Hematopoietic multipotent progenitor cell treated with erythropoietin and hydrocortisone succinate and interleukin-3 and kit ligand, for 6 days (in vitro differentiated cells): Measurements from ENCODE around the gene HTT.
A peak's percentile ranks its signal among the peaks of the same experiment; 100 is the strongest.

Source experiments
- DNase-seq: peaks from one replicate; pipeline ENCODE4 v3.0.0-alpha.2; 2015

The HTT gene

GRCh38 chr4:3205995-3206394, 131.5 kb downstream of the HTT start:
- no peak for DNase-seq

- no peak for DNase-seq
Measured at GRCh38 chr4:3206439-3207100, 132.1 kb downstream of the HTT start.

DNA sequence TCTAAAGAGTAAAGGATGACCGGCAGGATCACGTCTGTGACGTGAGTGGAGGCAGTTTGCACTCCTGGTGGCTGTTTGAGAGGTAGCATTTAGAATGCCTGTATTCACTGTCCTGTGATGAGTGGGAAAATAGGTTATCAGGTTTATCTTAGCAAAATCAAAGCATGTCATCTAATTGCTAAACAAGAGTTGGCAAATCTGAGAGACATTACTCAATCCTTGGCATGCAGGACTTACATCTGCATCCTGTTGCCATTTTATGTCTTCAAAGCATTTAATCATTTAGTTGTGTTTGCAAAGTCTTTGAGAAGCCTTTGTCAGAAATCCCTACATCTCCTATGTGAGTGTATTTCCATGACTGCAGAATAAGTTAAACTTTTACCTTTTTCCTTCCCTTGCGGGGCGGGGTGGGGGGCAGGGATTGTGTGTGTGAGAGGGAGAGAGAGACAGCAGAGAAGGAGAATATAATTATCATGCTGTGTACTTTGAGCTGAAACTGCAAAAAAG, 133.1 kb downstream of the HTT start:
- DNase-seq: peak; percentile 67

DNA sequence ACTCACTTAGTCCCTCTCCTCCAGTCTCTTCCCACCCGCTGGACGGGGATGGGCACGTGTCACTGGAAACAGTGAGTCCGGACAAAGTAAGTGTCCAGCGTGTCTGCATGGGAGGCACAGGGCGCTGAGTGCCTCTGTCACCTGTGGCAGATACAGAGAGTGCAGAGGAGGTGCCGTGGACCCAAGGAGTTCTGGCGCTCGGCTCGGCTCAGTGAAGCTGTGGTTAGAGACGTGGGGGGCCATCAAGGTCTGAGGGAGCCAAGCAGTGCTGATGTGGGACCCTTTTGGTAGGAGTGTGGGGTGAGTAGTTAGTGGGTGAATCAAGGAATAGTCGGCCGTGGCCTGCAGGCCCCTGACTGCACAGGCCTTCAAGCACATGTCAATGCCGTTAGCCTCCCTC, 134.3 kb downstream of the HTT start:
- no peak for DNase-seq

GRCh38 chr4:3209551-3210325, 135.3 kb downstream of the HTT start:
- DNase-seq: no peak

DNA sequence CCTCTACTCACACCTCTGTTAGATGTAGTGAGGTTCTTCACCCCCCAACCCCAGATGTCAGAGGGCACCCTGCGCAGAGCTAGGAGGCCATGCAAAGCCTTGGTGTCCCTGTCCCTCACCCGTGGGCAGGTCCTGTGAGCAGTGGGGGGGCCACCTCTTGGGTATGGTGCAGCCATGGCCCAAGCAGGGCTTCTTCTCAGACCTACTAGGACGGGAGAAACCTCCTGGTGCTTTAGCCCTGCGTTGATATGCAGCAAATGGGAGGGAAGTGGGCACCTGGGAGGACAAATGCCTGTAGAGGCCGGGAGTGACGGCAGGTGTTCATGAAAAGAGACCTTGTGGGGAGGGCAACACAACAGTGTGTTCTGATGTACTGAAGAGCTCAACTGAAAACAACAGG, 136.0 kb downstream of the HTT start:
- no peak for DNase-seq

DNA sequence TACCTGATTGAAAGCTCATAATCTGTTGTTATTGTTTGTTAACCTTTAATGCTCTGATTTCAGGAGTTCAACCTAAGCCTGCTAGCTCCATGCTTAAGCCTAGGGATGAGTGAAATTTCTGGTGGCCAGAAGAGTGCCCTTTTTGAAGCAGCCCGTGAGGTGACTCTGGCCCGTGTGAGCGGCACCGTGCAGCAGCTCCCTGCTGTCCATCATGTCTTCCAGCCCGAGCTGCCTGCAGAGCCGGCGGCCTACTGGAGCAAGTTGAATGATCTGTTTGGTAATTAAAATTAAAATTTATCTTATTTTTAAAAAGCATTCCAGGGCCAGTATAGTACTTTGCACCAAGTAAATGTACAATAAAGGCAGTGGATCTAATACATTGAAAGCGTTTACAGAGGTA, 137.4 kb downstream of the HTT start:
- no peak for DNase-seq

- no peak for DNase-seq
Measured at GRCh38 chr4:3212391-3213105, 138.1 kb downstream of the HTT start.

GRCh38 chr4:3213106-3213425, 138.6 kb downstream of the HTT start:
- DNase-seq: no peak

- DNase-seq: no peak
Measured at GRCh38 chr4:3213661-3214250, 139.3 kb downstream of the HTT start.

DNA sequence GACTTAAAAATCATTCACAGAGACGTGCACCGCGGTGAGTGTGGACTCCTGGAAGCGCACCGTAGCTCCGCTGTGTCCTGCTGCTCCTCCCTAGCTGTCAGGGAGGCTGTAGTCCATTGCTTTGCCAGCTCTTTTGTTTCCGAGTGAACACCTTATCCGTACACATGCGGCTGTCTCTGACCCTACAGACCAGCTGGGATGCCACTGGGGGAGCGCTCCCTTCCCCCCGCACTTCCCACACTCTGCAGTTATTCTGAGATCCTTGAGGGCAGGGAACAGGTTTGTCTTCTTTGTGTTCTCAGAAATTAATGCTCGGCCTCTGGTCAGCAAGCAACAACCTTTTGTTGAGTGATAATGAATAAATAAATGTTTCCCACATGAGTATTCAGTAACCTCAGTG, 140.8 kb downstream of the HTT start:
- no peak for DNase-seq

- DNase-seq: no peak
Measured at GRCh38 chr4:3215733-3216132, 141.3 kb downstream of the HTT start.

DNA sequence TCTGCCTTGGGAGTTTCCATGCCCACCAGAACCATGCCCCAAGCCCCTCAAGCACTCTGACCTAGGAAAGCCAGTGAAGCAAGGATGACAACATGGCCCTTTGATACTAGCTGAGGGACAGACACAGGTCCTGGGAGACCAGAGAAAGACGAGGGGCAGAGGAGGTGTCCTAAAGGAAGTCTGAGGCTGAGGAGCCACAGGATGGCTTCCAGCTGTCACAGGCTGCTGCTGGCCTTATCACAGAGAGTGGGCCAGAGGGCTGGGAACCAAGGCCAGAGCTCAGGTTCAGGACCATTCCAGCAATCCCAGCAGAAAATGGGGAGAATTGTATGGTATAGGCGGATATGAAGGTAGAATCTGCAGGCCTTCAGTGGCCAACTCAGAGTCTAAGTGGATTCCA, 142.8 kb downstream of the HTT start:
- no peak for DNase-seq

DNA sequence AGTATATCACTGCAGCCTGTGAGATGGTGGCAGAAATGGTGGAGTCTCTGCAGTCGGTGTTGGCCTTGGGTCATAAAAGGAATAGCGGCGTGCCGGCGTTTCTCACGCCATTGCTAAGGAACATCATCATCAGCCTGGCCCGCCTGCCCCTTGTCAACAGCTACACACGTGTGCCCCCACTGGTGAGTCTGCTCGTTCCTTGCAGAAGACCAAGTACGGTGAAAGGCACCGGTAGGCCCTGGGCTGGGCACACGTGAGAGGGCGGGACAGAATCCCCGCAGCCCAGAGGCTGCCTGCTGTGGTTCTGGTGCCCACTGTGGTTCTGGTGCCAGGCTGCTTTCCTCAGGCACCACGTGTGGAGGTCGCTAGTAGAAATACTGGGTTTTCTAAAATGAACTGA, 143.3 kb downstream of the HTT start:
- no peak for DNase-seq

GRCh38 chr4:3218824-3219760, 144.6 kb downstream of the HTT start:
- no peak for DNase-seq

- DNase-seq: no peak
Measured at GRCh38 chr4:3219761-3220475, 145.4 kb downstream of the HTT start.

DNA sequence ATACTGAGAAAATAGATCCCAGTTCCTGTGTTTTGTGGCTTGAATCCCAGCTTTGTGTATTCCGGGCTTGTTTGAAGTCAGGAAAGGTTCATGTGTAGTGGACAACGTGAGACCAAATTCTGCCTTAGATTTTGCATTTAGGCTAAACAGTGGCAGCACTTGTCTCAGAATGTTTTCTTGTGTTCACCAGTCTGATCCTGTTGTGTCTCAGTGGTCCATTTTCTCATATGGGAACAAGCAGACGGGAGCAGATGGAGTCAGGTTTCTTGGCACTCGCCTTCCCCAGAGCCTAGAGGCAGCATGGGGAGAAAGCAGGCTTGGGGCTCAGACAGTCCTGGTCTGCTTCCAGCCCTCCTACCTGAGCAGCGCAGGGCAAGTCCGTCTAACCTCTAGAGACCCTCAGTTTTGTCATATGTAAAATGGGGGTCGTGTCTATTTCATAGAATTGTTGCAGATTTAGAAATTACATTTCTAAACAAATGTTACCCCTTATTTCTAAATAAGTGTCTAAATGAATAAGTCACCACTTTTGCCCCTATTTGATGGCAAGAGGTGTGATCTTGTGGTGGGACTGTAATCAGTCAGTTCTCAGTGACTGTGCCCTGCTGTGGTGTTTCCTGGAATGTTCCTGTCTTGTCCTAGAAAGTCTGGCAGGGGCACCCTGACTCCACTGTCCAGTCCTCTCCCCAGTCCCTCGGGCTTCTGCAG, 146.1 kb downstream of the HTT start:
- no peak for DNase-seq

- no peak for DNase-seq
Measured at GRCh38 chr4:3221184-3221494, 146.7 kb downstream of the HTT start.

DNA sequence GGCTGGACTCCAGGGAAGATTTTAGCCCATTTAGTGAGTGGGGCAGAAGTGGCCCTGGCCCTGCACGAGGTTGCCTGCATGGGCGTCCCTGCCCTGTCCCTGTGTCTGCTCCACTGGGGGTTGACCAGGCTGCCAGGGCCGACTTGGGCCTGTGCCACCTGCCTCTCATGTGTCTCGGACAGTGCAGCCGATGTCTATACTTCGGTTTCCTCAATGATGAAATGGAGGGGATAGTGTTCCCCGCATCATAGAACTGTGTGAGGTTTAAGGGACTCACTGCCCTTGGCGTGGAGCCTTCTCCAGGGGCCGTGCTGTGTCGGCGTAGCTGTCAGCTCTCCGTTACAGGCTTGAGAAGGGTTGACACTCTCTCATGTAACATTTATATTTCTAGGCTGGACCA, 147.5 kb downstream of the HTT start:
- DNase-seq: no peak

- DNase-seq: no peak
Measured at GRCh38 chr4:3223346-3223745, 148.9 kb downstream of the HTT start.
